WTC11 (cell line): Measurements from ENCODE around the gene ZBTB6. TPM values are rescaled to one million over a fixed set of nuclear protein-coding genes. Genes with fewer than 3 reads are reported as not detected.
"Not testable (repeated sequence)": the region's sequence is repeated elsewhere in the genome, so short reads cannot be mapped to it uniquely, and the experiment has no call there.

Experiments
- ATAC-seq: fragments of 200-7000 bp; cut with Tn5 transposase; 2 replicates; pipeline ENCODE4 v1.10.0; 2021; ENCODE audit warnings: mild to moderate bottlenecking, moderate library complexity
- CTCF ChIA-PET: fragments of 300-600 bp; sonication (Branson Sonifier 250); formaldehyde crosslinking; loops from one replicate; lab custom pipeline; 2021; ENCODE audit warnings: antibody characterized with exemption; lab: Charles Lee
- POLR2A ChIA-PET: fragments of 350-600 bp; sonication (Branson Sonifier 250); formaldehyde crosslinking; loops from one replicate; lab custom pipeline; 2021; ENCODE audit warnings: antibody characterized with exemption; lab: Charles Lee
- DNase-seq: peaks from one replicate; pipeline ENCODE4 v3.0.0; 2021; ENCODE audit warnings: low spot score
- H3K27ac Mint-ChIP-seq: 2 replicates; pipeline ENCODE4 v1.8.0; 2021; ENCODE audit warnings: mixed read lengths
- H3K27me3 Mint-ChIP-seq: 2 replicates; pipeline ENCODE4 v1.8.0; 2021; ENCODE audit warnings: low read depth, mild to moderate bottlenecking, moderate library complexity, mixed read lengths
- H3K36me3 Mint-ChIP-seq: 2 replicates; pipeline ENCODE4 v1.8.0; 2021; ENCODE audit warnings: mixed read lengths
- H3K4me1 Mint-ChIP-seq: 2 replicates; pipeline ENCODE4 v1.8.0; 2022; ENCODE audit warnings: mixed read lengths
- H3K4me3 Mint-ChIP-seq: 2 replicates; pipeline ENCODE4 v1.8.0; 2021; ENCODE audit warnings: mild to moderate bottlenecking, moderate library complexity, mixed read lengths
- H3K9me3 Mint-ChIP-seq: 2 replicates; pipeline ENCODE4 v1.8.0; 2021; ENCODE audit warnings: mixed read lengths
- CREM ChIP-seq: sonication (generic); formaldehyde crosslinking; IDR thresholded peaks from 2 replicates; pipeline ENCODE4 v1.8.1; 2022; ENCODE audit warnings: mild to moderate bottlenecking, missing genetic modification reagents, moderate library complexity
- ERG ChIP-seq: fragments of 250-450 bp; sonication (Bioruptor Pico); IDR thresholded peaks from 2 replicates; pipeline ENCODE4 v1.8.0; 2021; ENCODE audit warnings: mild to moderate bottlenecking
- ESRRA ChIP-seq: sonication (generic); formaldehyde crosslinking; IDR thresholded peaks from 2 replicates; pipeline ENCODE4 v1.8.1; 2022; ENCODE audit warnings: mild to moderate bottlenecking, missing genetic modification reagents, borderline replicate concordance
- GABPB1 ChIP-seq: sonication (generic); formaldehyde crosslinking; IDR thresholded peaks from 2 replicates; pipeline ENCODE4 v1.8.1; 2023; ENCODE audit warnings: mild to moderate bottlenecking, missing genetic modification reagents
- MAX ChIP-seq: sonication (generic); formaldehyde crosslinking; IDR thresholded peaks from 2 replicates; pipeline ENCODE4 v1.8.0; 2022; ENCODE audit warnings: mild to moderate bottlenecking, missing genetic modification reagents
- MXD4 ChIP-seq: fragments of 250-450 bp; sonication (Bioruptor Pico); IDR thresholded peaks from 2 replicates; pipeline ENCODE4 v1.8.0; 2021; ENCODE audit warnings: mild to moderate bottlenecking, moderate library complexity, borderline replicate concordance
- OVOL2 ChIP-seq: fragments of 250-450 bp; sonication (Bioruptor Pico); IDR thresholded peaks from 2 replicates; pipeline ENCODE4 v1.9.0; 2021; ENCODE audit warnings: mild to moderate bottlenecking, borderline replicate concordance
- SMAD4 ChIP-seq: sonication (generic); formaldehyde crosslinking; IDR thresholded peaks from 2 replicates; pipeline ENCODE4 v1.8.0; 2022; ENCODE audit warnings: mild to moderate bottlenecking, missing genetic modification reagents
- SOX15 ChIP-seq: fragments of 250-450 bp; sonication (Bioruptor Pico); IDR thresholded peaks from 2 replicates; pipeline ENCODE4 v1.9.0; 2021; ENCODE audit warnings: mild to moderate bottlenecking
- SP1 ChIP-seq: sonication (generic); formaldehyde crosslinking; conservative IDR thresholded peaks from 2 replicates; pipeline ENCODE4 v1.8.1; 2022; ENCODE audit warnings: missing genetic modification reagents
- STAT6 ChIP-seq: sonication (generic); formaldehyde crosslinking; conservative IDR thresholded peaks from 2 replicates; pipeline ENCODE4 v1.8.1; 2023; ENCODE audit warnings: mild to moderate bottlenecking, low read depth, missing genetic modification reagents, moderate library complexity
- ZNF138 ChIP-seq: sonication (generic); formaldehyde crosslinking; conservative IDR thresholded peaks from 2 replicates; pipeline ENCODE4 v1.8.1; 2022; ENCODE audit warnings: mild to moderate bottlenecking, moderate library complexity, missing genetic modification reagents
- ZNF263 ChIP-seq: sonication (generic); formaldehyde crosslinking; IDR thresholded peaks from 2 replicates; pipeline ENCODE4 v1.8.1; 2022; ENCODE audit warnings: low read depth, mild to moderate bottlenecking, moderate library complexity, missing genetic modification reagents
- ZNF396 ChIP-seq: fragments of 250-450 bp; sonication (Bioruptor Pico); IDR thresholded peaks from 2 replicates; pipeline ENCODE4 v1.8.0; 2021; ENCODE audit warnings: mild to moderate bottlenecking, moderate library complexity, borderline replicate concordance
- total RNA-seq: library from RNA; stranded (reverse); gene quantifications from 3 replicates; pipeline ENCODE4 v1.2.3, GENCODE V29; 2021
- TF ChIP-seq, protein P1 (sequence below): sonication (generic); formaldehyde crosslinking; IDR thresholded peaks from 2 replicates; pipeline ENCODE4 v1.8.1; 2023; ENCODE audit warnings: mild to moderate bottlenecking, missing genetic modification reagents
- TF ChIP-seq, protein P2 (sequence below): fragments of 250-450 bp; sonication (Bioruptor Pico); IDR thresholded peaks from 2 replicates; pipeline ENCODE4 v2.1.2; 2022; ENCODE audit warnings: mild to moderate bottlenecking, moderate library complexity
- TF ChIP-seq, protein P3 (sequence below): sonication (generic); formaldehyde crosslinking; IDR thresholded peaks from 2 replicates; pipeline ENCODE4 v1.8.0; 2022; ENCODE audit warnings: mild to moderate bottlenecking, missing genetic modification reagents
- TF ChIP-seq, protein P4 (sequence below): fragments of 250-450 bp; sonication (Bioruptor Pico); IDR thresholded peaks from 2 replicates; pipeline ENCODE4 v1.9.0; 2021; ENCODE audit warnings: mild to moderate bottlenecking

The ZBTB6 gene
- total RNA-seq, 1 experiment from 2014 or later: 9.0 TPM

GRCh38 chr9:122912671-122912963 is 506 bp downstream of the ZBTB6 start:
- TF ChIP-seq GABPB1 (CRISPR knock-in tag) (no peak), ESRRA (CRISPR knock-in tag) (no peak), STAT6 (CRISPR knock-in tag) (no peak), ZNF263 (CRISPR knock-in tag) (no peak)
- DNase-seq (no peak), ATAC-seq (no peak)
- Mint-ChIP-seq H3K27me3 (no peaks in the 10 kb centered on the region), H3K9me3 (no peaks in the 10 kb centered on the region), H3K36me3 (peaks cover 24% of the 10 kb centered on the region), H3K4me3 (peak overlapping the region; percentile 86), H3K4me1 (peaks cover 12% of the 10 kb centered on the region; the same call in 1 of the 2 replicates), H3K27ac (peak overlapping the region; percentile 96)
- ChIA-PET CTCF (interaction anchor here (0.6 to 1.3 kb wide), 3 partner anchors 28 to 78 kb away, joined by 4 to 7 read pairs (median 5); partner anchors contain the start of gene RABGAP1), POLR2A (interaction anchor here (0.6 to 2.5 kb wide), 11 partner anchors 7 to 185 kb away, joined by 3 to 44 read pairs (median 5); partner anchors contain the start of genes RABGAP1, RC3H2 and ZBTB26)

DNA sequence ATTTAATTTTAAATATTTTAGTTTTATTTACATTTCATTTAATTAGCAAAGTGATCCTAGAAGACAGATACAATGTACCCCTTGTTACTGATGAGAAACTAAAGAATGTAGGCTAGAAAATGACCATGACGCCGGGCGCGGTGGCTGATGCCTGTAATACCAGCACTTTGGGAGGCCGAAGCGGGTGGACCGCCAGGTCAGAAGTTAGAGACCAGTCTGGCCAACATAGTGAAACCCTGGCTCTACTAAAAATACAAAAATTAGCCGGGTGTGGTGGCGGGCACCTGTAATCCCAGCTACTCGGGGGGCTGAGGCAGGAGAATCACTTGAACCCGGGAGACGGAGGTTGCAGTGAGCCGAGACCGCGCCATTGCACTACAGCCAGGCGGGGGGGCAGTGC is 7.0 kb downstream of the ZBTB6 start:
- H3K27ac Mint-ChIP-seq, H3K27me3 Mint-ChIP-seq, H3K9me3 Mint-ChIP-seq, H3K4me3 Mint-ChIP-seq, DNase-seq, POLR2A ChIA-PET, CTCF ChIA-PET, ATAC-seq: not testable (repeated sequence)
- Mint-ChIP-seq H3K36me3 (peaks cover 11% of the 10 kb centered on the region), H3K4me1 (peaks cover 14% of the 10 kb centered on the region)

DNA sequence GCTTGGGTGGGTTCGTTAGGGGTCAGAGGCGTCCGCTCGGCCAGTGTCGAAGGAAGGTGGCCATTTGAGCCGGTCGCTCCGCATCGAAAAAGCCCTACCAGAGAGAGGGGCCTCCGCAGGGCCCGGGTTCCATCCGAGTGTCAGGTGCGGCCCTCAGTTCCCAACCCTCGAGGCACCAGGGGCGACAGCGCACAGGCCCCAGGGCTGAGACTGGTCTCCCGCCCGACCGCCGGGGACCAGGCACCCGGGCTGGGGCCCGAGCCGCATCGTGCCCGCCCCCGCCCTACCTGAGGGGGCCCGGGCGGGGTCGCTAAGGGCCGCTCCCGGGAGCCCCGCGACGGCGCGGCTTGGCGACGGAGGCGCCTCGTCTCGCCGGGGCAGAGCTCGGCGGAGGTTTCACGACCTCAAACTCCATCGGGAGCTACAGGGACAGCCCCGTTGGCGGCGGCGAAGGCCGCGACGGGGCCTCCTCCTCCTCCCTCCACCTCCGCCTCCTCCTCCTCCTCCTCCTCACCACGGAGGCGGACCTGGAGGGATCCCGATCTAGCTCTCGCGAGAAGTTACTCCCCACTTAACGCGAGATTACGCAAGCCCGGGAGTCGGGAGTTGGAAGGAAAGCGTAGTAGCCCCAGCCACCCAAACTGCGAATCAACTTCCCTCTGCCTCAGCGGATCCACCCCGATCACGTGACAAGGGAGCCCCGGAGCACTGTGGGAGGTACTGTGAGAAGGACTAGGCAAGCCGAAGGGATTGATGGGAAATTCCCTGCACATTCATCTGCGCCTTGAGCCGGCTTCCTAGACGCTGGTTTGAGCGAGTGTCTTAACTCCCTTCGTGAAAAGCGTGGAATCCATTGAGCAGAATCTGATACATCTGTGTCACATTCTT is 8.1 kb downstream of the ZBTB6 start, which contains the start of gene RC3H2:
RC3H2 (minus strand) TSS at position 537 of the 888 bp plus-strand sequence. CDS start 7,850 bp downstream, outside the sequence.
- no peaks in the 10 kb centered on the region for H3K27me3 Mint-ChIP-seq
- CTCF ChIA-PET: interaction anchor here (1.0 kb wide), 1 partner anchor 9 kb away, joined by 3 read pairs; no protein-coding TSS in a partner anchor
- POLR2A ChIA-PET: interaction anchor here (0.6 to 1.7 kb wide), 7 partner anchors 8 to 77 kb away, joined by 3 to 14 read pairs (median 5); partner anchors contain the start of genes PDCL, RABGAP1, ZBTB26 and ZBTB6
- H3K4me1 Mint-ChIP-seq: peaks cover 14% of the 10 kb centered on the region
- ATAC-seq (peak; percentile 96), DNase-seq (peak; percentile 96)
- H3K4me3 Mint-ChIP-seq: peak within 1 kb of the TSS; percentile 85
- H3K36me3 Mint-ChIP-seq: peaks cover 3% of the 10 kb centered on the region
- H3K27ac Mint-ChIP-seq: peak within 1 kb of the TSS; percentile 100
- H3K9me3 Mint-ChIP-seq: no peaks in the 10 kb centered on the region
- TF ChIP-seq SMAD4: no peak
- no peak for TF ChIP-seq ZNF396 (CRISPR knock-in tag)
- TF ChIP-seq CREM (CRISPR knock-in tag): no peak
- TF ChIP-seq, protein P1, sequence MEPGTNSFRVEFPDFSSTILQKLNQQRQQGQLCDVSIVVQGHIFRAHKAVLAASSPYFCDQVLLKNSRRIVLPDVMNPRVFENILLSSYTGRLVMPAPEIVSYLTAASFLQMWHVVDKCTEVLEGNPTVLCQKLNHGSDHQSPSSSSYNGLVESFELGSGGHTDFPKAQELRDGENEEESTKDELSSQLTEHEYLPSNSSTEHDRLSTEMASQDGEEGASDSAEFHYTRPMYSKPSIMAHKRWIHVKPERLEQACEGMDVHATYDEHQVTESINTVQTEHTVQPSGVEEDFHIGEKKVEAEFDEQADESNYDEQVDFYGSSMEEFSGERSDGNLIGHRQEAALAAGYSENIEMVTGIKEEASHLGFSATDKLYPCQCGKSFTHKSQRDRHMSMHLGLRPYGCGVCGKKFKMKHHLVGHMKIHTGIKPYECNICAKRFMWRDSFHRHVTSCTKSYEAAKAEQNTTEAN (CRISPR knock-in tag): no peak
- no peak for TF ChIP-seq ESRRA (CRISPR knock-in tag)
- TF ChIP-seq, protein P2, sequence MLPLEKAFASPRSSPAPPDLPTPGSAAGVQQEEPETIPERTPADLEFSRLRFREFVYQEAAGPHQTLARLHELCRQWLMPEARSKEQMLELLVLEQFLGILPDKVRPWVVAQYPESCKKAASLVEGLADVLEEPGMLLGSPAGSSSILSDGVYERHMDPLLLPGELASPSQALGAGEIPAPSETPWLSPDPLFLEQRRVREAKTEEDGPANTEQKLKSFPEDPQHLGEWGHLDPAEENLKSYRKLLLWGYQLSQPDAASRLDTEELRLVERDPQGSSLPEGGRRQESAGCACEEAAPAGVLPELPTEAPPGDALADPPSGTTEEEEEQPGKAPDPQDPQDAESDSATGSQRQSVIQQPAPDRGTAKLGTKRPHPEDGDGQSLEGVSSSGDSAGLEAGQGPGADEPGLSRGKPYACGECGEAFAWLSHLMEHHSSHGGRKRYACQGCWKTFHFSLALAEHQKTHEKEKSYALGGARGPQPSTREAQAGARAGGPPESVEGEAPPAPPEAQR (CRISPR knock-in tag): no peak
- peak; percentile 56; the same call in 1 of the 2 replicates for TF ChIP-seq MAX (CRISPR knock-in tag)
- TF ChIP-seq, protein P3, sequence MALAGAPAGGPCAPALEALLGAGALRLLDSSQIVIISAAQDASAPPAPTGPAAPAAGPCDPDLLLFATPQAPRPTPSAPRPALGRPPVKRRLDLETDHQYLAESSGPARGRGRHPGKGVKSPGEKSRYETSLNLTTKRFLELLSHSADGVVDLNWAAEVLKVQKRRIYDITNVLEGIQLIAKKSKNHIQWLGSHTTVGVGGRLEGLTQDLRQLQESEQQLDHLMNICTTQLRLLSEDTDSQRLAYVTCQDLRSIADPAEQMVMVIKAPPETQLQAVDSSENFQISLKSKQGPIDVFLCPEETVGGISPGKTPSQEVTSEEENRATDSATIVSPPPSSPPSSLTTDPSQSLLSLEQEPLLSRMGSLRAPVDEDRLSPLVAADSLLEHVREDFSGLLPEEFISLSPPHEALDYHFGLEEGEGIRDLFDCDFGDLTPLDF: 0 out of 2 replicates have a peak, but pooled peaks have one; percentile 19
- TF ChIP-seq ERG (CRISPR knock-in tag): no peak
- TF ChIP-seq OVOL2 (CRISPR knock-in tag): peak; percentile 95
- TF ChIP-seq ZNF138: no peak; the same call in 1 of the 2 replicates
- 0 out of 2 replicates have a peak, but pooled peaks have one; percentile 20 for TF ChIP-seq SOX15 (CRISPR knock-in tag)
- TF ChIP-seq, protein P4, sequence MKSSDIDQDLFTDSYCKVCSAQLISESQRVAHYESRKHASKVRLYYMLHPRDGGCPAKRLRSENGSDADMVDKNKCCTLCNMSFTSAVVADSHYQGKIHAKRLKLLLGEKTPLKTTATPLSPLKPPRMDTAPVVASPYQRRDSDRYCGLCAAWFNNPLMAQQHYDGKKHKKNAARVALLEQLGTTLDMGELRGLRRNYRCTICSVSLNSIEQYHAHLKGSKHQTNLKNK (CRISPR knock-in tag): peak; percentile 69; the same call in 1 of the 2 replicates
- TF ChIP-seq SP1 (CRISPR knock-in tag): peak; percentile 54; the same call in 1 of the 2 replicates
- no peak for TF ChIP-seq MXD4
